GM19043 (cell line): ENCODE measurements around the gene TBC1D30.
"Not testable (repeated sequence)": the region's sequence is repeated elsewhere in the genome, so short reads cannot be mapped to it uniquely, and the experiment has no call there.

Experiments used
- ATAC-seq: cut with Tn5 transposase; IDR thresholded peaks from one replicate; pipeline ENCODE4 v1.9.1; 2021; ENCODE audit warnings: low read depth; ENCODE audit not compliant: unreplicated experiment

TBC1D30 gene

GRCh38 chr12:64802180-64802775, 22.2 kb upstream of the TBC1D30 start:
- ATAC-seq, result not testable (repeated sequence)

GRCh38 chr12:64806173-64806572, 18.3 kb upstream of the TBC1D30 start:
- ATAC-seq, result no peak

DNA sequence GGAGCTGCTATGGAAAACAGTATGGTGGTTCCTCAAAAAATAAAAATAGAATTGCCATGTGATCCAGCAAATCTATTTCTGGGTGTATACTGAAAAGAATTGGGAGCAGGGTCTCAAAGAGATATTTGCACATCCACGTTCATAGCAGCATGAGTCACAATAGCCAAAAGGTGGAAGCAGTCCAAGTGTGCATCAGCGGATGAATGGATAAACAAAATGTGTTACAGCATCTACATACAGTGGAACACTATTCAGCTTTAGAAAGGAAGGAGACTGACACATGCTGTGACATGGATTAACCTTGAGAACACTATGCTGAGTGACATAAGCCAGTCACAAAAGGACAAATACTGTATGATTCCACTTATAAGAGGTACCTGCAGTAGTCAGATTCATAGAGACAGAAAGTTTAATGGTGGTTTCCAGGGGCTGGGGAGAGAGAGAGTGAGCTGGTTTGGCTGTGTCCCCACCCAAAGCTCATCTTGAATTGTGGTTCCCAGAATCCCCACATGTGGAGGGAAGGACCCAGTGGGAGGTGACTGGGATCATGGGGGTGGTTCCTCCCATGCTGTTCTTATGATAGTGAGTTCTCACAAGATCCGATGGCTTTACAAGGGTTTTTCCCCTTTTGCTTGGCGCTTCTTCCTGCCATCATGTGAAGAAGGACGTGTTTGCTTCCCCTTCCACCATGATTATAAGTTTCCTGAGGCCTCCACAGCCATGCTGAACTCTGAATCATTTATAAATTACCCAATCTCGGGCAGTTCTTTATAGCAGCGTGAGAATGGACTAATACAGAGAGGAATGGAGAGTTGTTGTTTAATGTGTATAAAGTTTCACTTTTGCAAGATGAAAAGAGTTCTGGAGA, 17.6 kb upstream of the TBC1D30 start:
- ATAC-seq, result no peak

- peak; percentile 61 for ATAC-seq
Observed at GRCh38 chr12:64808110-64808509, 16.3 kb upstream of the TBC1D30 start.

- no peak for ATAC-seq
Observed at GRCh38 chr12:64810831-64811230, 13.6 kb upstream of the TBC1D30 start.

GRCh38 chr12:64813723-64814122, 10.7 kb upstream of the TBC1D30 start:
- ATAC-seq, result no peak

DNA sequence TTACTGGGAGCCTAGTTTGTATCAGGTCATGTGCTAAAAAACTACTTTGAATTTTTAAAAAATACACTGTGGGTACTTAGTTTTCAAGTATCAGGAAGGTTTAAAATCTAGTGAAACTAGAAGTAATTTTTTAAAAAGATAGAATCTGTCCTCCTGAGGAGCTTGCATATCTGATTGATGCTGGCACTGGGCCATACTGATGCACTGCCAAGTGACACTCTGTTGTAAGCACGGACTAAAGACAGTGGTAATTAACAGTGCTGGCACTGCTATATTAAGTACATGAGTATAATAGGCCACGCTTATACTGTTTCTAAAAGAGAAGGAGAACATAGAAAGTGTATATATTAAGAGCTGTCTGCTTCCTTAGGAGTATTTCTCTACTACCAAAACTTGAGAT, 10.0 kb upstream of the TBC1D30 start:
- no peak for ATAC-seq

GRCh38 chr12:64819816-64820402, 4.5 kb upstream of the TBC1D30 start:
- ATAC-seq, result no peak

GRCh38 chr12:64820593-64820992, 3.9 kb upstream of the TBC1D30 start:
- ATAC-seq, result no peak

DNA sequence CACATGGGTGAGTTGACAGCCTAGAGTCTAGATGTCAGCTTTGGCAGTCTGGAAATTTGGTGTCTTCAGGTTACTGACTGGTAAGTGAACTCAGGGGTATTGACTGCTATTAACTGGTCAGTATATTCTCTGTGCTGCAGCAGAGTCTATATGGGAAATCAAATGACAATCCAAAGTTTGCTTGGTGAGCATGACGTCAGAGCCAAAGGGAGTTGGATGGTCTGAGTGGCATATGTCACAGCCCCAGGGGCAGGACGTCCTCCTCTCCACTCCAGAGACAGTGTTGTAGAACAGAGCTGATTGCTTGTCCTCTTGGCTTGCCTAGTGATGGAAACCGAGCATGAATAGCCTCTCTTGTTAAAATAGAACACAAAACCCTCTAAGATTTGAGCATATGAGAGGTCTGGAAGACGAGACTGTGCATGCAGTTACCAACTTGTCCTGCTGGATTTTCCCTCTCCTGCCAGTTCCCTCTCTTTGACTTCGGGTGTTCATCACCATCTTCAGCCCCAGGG, 3.3 kb upstream of the TBC1D30 start:
- ATAC-seq, result no peak

GRCh38 chr12:64824130-64824499, 332 bp upstream of the TBC1D30 start:
- peak; percentile 16 for ATAC-seq

- no peak for ATAC-seq
Observed at GRCh38 chr12:64825143-64826021, 935 bp downstream of the TBC1D30 start.

DNA sequence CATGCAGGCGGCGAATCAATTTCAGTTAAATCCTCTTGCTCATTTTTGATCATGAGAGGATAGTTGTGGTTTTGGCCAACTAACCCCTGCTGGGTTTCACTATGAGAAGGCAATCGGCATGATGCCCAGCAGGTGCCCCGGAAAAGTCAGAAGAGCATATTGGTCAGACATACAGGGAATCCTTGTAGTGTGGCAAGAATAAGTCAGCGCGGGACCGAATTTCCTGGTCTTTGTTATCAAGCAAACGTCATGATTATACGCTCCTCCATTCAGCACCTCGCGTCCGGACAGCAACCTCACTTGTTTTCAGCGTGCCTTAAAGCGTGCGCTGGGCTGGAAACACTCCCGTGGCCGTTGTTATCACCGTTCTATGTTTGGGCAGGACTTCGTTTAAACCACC, 1.8 kb downstream of the TBC1D30 start:
- ATAC-seq, result no peak

DNA sequence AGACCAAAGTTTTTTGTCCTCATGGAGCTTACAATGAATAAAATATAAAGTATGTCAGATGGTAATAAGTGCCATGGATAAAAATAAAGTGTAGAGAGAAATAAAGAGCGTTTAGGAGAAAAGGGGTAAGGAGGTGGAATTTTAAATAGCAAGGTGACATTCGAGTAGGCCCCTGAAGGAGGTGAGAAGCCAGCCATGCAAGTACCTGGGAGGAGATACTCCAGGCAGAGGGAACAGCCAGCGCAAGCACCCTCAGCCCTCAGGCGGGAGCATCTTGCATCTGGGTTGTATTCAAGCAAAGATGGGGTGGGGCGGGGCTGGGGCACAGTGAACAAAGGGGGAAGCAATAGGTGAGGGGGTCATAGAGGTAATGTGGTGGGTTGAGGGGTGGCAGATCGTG, 4.3 kb downstream of the TBC1D30 start:
- no peak for ATAC-seq

- no peak for ATAC-seq
Observed at GRCh38 chr12:64833928-64834327, 9.5 kb downstream of the TBC1D30 start.

GRCh38 chr12:64835901-64836300, 11.5 kb downstream of the TBC1D30 start:
- no peak for ATAC-seq

GRCh38 chr12:64836856-64837255, 12.4 kb downstream of the TBC1D30 start:
- no peak for ATAC-seq

DNA sequence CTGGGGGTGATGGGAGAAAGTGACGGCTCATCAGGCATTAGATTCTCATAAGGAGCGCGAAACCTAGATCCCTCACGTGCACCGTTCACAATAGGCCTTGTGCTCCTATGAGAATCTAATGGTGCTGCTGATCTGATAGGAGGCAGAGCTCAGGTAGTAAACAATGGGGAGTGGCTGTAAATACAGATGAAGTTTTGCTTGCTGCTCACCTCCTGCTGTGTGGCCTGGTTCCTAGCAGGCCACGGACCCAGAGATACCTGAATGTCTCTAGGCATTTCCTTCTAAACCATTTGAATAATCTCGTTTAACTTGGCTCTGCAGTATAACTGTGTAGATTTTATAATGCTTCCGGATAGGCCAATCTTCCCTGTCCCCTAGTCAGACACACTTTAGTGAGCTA, 13.0 kb downstream of the TBC1D30 start:
- no peak for ATAC-seq

- ATAC-seq, result no peak
Observed at GRCh38 chr12:64840119-64840518, 15.7 kb downstream of the TBC1D30 start.

- no peak for ATAC-seq
Observed at GRCh38 chr12:64840949-64841717, 16.7 kb downstream of the TBC1D30 start.
